NK-92 (cell line): ENCODE data around the gene ST3GAL2.
"Not testable (repeated sequence)": the region's sequence is repeated elsewhere in the genome, so short reads cannot be mapped to it uniquely, and the experiment has no call there.

Experiments used
- DNase-seq: peaks from one replicate; lab custom pipeline; 2025; ENCODE audit not compliant: unreplicated experiment; lab: John Stamatoyannopoulos, UW

The ST3GAL2 gene

DNA sequence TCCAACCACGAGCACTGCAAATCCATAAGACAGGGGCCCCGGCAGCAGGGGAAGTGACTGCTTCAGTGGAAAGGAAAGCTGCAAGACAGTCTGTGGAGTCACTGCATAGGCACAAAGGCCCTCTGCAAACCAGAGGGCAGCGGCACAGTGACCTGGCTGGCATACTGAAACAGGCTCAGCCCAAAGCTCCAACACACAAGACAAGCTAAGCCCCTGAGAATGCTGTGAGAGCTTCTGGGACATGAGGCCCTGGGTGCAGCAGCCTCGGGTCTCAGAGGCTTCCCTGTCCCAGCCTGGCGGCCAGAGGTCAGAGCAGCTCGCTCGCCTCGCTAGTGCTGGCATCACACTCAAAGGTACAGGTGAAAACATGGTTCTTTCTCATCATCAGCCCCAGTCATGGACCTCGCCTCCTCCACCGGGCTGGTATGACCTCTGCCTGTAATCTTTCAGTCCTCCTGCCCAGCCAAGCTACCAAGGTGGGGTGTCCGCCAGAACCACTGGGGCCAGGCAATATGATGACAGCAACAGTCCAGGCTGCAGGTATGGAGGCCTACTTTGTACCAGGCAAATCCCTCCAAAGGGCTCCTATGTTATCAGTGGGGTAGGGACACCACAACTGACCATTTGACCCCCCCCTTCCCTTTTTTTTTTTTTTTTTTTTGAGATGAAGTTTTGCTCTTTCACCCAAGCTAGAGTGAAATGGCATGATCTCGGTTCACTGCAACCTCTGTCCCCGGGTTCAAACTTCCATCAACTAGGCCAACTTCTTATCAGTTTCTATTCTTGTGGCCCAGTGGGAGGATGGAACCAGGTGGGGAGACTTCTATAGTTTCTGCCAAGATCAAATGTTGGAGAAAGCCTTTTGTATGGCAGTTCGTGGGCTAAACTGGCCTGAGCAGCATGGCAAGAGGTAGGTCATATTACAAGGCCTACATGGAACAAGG lies 19.2 kb downstream of the ST3GAL2 start:
- DNase-seq: no peak

DNA sequence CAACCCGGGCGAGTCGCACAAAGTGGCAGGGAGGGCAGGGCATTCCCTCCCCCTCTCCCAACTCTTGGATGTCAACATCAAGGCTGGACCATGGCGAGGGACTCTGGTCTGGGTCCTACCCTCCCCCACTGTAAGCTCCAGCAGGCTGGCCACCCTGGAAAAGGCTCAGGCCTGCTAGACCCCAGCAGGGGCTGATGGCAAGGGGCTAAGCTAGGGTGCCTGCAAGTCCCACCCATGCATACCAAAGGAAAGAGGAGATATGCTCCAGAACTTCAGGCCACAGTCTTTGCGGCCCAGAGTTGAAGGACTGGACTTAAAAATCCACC lies 19.9 kb downstream of the ST3GAL2 start:
- no peak for DNase-seq

DNA sequence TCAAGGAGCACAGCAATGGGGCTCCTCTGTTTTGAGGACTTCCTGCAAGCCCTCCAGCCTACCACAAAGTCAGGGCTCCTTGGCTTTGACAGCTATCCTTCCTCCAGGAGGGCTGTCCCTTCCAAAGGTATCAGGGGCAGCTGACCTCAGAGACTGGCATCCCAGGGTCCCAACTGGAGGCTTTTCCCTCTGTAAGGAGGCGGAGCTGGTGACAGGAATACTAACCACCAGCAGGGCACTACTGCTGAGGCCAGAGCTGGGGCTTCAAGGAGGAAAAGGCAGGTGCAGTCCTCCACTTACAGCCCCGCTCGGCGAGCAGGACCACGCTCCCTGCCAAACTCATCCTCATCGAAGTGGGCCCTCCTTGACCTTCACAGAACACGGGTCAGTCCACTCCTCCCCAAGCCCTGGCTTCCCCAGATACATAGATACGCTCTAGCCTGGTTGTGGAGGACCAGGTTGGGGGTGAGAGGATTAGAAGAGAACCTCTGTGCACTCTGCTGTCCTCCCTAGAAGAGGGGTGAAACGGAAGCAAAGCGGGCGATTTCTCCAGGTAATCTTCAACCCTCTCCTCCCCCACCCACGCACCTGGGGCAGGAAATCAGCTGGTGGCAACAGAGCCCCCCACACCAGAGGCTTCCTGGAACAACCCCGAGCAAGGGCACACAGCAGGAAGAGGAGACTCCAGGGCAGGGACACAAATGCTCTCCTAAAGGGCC lies 20.5 kb downstream of the ST3GAL2 start:
- no peak for DNase-seq

DNA sequence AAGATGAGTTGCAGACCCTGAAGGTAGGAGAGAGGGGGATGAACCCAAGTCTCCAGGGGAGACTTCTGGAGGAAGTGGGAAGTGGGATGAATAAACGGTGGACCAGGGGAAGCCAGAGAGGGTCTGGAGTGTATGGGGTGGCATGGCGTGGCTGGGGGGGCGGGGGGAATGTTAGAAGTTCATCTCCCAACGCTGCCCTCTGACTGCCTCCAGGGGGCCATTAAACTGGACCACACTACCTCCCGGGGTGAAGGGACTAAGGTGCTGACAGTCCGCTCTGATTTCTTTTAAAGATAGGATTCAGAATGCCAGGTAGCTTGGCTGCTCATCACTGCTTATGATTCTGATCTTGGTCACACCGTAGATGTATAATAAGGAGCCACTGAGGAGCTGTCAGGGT lies 21.2 kb downstream of the ST3GAL2 start:
- DNase-seq: no peak

DNA sequence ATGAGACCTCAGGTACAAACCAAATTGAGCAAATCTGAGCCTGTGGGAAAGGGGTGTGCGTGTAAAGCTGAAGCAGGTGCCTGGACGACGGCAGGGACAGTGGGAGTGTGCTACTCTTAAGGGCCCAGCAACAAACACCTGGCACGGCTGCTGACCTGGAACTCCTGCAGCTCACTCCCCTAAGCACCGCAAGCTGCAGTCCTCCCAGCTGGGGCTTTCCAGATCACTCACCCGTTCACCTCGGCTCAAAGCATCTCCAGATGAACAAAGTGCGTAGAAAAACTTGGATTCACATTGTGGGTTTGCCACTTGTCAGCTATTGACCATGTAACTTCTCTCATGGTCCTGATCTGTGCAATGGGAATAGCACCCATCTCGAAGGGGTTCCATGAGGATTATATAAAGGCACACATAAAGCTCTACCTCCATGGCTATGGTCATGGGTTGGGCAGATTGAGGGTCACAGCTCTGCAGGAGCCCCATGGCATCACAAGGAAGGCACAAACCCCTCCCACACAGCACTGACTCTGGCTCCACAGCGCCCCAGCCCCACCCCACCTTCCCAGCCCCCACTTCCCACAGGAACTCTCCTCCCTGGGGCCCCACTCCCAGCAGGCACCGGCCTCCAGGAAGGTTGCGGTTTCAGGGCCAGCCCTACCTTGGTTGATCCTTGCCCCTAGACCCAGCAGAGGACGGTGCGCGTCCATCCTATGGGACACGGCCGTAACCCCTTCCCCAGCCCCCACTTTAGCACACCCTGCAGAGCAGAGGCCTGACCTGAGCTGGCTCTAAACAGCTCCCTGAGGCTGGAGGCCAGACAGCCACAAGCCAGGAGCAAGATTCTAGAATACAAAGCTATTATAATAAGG lies 21.9 kb downstream of the ST3GAL2 start:
- no peak for DNase-seq

DNA sequence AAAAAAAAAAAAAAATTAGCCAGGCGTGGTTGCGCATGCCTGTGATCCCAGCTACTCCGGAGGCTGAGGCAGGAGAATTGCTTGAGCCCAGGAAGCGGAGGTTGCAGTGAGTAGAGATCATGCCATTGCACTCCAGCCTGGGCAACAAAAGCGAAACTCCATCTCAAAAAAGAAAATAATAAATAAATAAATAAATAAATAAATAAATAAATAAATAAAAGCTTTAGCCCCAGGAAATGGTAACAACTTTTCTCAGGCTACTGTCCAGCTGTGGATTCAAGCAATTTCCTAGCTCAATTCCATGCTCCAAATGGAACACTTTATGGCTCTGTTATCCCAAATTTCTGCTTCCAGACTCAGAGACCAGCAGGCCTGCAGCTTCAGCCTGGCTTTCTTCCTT lies 25.3 kb downstream of the ST3GAL2 start:
- not testable (repeated sequence) for DNase-seq

DNA sequence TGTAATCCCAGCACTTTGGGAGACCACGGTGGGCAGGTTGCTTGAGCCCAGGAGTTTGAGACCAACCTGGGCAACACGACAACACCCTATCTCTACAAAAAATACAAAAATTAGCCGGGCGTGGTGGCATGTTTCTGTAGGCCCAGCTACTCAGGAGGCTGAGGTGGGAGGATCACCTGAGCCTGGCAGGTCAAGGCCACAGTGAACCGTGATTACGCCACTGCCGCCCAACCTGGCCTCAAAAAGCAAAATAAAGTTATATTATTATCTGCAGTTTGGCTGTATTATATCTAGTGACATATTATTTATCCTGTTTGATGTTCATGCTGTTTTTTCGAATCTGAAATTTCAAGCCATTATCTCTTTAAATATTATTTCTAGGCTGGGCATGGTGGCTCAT lies 26.5 kb downstream of the ST3GAL2 start:
- no peak for DNase-seq

DNA sequence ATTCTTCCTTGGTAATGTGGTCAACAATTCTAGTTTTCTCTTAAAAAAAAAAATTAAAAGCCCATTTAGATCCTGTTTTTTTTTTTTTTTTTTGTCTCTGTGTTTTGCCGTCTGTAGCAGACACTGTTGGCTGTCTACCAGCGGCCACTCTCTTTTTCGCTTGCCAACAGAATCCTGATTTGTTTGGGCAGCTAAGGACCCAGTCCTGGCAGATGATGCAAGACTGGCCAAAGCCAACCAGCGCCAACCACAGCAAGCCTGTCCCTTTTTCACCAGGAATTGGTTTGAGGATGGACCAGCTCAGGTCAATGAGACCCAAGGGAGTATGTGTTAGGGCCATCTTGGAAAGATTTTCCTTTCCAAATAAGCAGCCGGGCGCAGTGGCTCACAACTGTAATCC lies 28.2 kb downstream of the ST3GAL2 start:
- no peak for DNase-seq

DNA sequence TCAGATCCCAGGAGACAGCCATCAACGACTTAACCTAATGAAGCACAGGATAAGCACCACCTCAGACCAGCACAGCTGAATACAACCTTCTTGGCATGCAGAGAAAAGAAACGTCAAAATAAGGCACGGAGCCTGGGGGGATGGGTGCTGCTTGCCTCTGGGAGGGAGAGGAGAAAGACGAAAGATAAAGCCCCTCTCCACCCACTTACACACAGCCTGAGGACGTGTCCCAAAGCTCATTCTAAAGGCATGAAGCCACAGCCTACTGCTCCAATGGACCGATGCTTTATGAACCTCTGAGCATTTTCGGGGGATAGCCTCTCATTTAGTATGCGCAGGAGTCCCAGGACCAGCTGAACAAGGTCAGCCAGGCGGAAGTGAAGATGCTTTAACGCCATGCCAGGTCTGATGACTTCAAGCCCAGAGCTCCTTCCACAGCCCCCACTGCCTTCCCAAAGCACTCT lies 31.1 kb downstream of the ST3GAL2 start:
- DNase-seq: no peak

DNA sequence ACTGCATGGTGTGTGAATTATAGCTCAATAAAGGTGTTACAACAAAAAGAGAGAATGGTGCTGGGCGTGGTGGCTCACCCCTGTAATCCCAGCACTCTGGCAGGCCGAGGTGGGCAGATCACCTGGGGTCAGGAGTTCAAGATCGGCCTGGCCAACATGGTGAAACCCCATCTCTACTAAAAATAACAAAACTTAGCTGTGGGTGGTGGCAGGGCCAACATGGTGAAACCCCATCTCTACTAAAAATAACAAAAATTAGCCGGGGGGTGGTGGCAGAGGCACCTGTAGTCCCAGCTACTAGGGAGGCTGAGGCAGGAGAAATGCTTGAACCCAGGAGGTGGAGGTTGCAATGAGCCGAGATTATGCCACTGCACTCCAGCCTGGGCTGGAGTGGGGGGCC lies 32.8 kb downstream of the ST3GAL2 start:
- not testable (repeated sequence) for DNase-seq

DNA sequence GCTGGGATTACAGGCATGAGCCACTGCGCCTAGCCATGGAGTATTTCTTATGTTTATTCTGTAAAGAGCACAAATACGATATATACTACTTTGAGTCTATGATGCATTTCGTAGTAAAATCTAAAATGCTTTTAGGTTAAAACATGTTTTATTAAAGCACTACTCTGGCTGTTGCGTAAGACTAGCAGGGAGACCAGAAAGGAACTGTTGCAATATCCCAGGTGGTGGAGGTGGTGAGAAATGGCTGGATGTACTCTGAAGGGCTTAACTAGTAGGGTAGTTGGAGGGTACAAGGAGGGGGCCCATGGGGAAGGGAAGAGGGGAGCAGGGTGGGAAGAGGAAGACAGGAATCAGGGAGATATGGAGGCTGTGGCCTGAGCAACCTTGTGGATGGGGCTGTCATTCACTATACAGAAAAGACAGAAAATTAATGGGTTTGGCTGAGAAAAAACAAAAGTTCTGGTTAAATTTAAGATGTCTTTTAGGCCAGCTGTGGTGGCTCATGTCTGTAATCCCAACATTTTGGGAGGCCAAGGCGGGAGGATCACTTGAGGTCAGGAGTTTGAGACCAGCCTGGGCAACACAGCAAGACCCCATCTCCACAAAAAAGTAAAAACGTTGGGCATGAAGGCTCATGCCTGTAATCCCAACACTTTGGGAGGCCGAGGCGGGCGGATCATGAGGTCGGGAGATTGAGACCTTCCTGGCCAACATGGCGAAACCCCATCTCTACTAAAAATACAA lies 35.8 kb downstream of the ST3GAL2 start:
- DNase-seq: no peak

DNA sequence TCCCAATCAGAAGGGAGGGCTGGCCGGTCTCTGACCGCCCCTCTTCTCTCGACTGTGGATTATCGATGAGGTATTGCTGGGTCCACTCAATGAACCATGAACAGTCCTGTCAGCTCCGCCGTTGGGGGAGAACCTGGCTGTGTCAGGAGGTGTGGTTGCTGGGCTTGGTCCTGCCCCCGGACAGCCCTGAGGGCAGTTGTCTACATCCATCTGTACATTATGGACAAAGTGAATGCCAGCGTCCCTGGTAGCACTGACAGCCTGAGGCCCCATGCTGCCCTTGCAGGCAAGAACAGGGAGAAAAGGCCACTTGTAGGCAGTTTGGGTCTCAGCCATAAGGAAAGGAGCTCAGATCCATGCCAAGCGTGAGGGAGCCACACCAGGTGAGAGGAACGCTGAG lies 38.9 kb downstream of the ST3GAL2 start:
- DNase-seq: no peak

DNA sequence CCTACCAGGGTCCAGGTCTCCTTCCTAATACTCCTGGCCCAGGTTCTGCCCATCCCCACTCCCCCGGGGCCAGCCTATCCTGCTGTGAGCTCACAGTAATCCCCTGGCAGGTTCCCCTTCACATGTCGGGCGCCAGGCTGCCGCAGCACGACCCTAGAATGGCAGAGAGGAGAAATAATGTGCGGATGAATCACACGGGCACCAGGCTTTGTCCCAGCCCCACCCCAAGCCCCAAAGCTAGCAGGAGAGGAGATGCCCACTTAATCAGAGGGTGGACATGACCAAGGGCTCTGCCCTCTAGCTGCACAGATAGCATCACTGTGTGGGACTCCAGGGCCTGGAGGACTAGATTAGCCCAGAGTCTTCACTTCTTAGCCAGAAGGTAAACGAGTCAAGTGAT lies 39.5 kb downstream of the ST3GAL2 start:
- DNase-seq: no peak

DNA sequence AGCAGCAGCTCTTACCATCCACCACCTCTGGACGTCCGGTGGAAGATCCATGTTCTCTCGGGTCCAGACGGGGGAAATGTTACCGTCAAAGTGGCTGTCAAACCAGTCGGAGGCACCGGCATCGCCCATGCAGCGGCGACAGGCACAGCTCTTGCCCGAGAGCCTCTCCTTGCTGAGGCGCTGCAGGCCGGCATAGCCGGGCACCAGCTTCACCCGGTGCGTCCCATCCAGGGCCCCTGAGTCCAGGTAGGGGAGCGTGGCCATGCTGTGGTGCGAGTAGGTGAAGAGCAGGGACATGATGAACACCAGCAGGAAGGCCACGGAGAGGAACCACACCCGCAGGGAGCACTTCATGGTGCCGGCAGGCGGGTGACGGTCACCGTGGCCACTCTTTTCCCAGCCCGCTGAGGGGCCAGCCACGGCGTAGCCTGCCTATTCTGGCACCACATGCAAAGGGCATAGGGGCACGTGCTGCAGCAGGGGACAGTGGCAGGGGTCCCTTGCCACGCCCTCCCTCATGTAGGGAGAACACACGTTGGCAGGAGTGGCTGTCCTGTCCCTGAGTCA lies 40.6 kb downstream of the ST3GAL2 start:
- DNase-seq: no peak

DNA sequence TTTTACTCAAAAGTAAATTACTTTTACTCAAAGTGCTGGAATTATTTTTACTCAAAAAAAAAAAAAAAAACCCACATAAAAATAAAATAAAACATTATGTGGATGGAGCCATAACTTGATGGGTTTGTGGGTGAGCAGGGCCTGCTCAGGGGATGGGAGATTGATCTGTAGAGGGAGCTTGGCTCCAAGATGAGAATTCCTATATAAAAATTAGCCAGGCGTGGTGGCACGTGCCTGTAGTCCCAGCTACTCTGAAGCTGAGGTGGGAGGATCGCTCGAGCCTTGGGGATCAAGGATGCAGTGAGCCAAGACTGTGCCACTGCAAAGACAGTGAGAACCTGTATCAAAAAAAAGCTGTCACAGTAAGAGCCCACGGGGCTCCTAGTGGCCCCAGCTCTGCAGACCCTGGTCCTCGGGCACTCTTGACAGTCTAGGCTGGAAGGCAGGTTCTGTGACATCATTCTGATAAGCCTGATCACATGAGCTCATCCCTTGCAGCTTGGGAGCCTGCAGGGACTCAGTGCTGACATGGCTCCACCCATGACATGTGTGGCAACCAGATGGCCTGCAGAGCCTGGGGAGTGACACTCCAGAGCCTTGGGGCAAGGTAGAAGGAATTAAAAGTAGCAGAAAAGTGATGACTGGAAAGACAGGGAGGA lies 42.5 kb downstream of the ST3GAL2 start:
- DNase-seq: no peak

DNA sequence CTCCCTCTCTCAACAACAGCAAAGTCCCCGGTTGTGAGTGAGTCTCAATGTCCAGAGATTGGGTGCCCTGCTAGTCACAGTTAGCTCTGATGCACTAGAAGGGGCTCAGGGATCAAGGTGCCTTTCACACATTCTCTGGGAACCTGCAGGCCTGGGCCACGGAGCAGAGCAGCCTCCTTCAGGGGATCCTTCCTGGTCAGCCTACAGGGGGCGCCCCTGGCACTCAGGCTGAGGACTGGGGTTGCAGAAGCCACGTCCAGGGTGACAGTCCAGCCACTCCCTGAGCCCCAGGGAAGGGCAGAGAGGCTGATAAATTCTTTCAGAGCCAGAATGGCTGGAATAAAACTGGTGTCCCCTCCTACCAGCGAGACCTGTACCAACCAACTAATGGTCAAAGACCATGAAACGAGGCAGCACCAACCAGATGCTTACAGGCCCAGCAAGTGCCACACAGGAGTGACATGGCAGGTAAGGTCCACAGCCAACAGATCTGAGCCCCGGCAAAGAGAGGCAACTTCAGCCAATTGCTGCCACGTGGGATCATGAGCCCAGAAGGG lies 43.5 kb downstream of the ST3GAL2 start:
- DNase-seq: no peak

DNA sequence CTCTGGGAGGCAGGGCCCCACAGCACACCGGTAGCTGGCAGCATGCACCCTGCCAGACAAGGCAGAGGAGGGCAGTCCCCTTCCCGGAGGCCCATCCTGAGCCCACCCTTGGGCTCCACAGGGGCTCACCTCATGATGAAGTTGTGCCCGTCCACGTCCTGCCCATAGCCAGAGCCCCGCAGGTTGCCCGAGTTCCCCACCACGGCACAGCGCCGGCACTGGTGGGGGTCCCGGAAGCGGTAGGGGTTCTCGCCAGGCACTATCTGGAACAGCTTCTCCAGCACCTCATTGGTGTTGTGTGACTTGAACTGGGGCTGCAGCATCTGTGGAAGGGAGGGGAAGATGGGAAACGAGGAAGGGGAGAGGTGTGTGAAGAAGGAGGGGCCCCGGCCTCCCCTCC lies 44.0 kb downstream of the ST3GAL2 start:
- no peak for DNase-seq

DNA sequence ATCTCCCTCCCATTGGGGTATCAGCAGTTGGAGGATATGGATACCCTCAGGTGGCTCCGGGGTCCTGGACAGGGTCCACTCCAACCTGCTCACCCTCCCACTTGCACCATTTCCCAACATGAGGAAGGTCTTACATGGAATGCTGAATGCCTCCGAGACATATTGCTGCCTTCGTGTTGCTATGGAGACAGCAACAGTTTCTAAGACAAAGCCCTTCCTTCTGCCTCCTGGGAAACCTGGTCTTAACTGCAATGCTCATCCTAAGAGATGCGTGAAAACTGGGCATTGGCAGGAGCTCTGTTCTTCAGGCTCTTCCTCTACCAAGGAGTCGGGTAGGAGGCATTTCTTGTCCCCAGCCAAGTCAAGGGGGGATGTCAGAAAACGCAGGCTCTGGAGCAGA lies 45.2 kb downstream of the ST3GAL2 start:
- no peak for DNase-seq

DNA sequence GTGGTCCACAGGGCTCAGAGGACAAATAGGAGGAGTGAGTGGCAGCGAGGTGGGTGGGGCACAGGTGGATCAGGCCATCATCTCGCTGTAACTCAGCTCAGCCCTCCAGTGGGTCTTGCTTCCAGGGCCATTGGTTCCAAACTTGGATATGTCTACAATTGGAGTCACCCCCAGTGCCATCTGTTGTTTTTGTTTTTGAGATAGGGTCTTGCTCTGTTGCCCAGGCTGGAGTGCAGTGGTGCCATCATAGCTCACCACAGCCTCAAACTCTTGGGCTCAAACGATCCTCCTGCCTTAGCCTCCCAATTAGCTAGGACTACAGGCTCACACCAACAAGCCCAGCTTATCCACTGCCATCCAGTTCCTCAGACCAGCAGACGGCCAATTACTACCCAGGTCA lies 46.3 kb downstream of the ST3GAL2 start:
- DNase-seq: no peak
